Nucleus accumbens (tissue), 56 donors: ENCODE measurements around the gene EIF6.
"Not testable (repeated sequence)": the region's sequence is repeated elsewhere in the genome, so short reads cannot be mapped to it uniquely, and the experiment has no call there.

Experiments used
- DNase-seq, 56 donors: peaks; one replicate each; lab custom pipeline; 2025; lab: John Stamatoyannopoulos, UW

EIF6 gene

DNA sequence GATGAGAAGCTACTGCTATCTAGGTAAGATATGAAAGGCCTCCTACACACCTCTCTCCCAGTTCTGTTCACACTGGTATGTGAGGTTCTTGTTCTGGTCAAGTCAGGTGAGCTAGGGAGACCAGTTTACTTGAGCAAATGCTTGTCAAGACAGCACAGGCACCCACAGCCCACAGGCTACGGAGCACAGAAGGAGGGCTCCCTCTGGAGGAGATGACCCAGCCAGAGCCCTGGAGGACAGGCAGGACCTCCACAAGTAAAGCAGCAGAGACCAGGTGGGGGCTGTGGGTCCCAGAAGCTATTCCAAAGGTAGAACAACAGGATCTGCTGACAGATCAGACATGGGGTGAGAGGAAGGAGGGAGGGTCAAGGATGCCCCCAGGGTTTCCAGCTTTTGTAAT, 19.8 kb downstream of the EIF6 start:
- no peak for DNase-seq

DNA sequence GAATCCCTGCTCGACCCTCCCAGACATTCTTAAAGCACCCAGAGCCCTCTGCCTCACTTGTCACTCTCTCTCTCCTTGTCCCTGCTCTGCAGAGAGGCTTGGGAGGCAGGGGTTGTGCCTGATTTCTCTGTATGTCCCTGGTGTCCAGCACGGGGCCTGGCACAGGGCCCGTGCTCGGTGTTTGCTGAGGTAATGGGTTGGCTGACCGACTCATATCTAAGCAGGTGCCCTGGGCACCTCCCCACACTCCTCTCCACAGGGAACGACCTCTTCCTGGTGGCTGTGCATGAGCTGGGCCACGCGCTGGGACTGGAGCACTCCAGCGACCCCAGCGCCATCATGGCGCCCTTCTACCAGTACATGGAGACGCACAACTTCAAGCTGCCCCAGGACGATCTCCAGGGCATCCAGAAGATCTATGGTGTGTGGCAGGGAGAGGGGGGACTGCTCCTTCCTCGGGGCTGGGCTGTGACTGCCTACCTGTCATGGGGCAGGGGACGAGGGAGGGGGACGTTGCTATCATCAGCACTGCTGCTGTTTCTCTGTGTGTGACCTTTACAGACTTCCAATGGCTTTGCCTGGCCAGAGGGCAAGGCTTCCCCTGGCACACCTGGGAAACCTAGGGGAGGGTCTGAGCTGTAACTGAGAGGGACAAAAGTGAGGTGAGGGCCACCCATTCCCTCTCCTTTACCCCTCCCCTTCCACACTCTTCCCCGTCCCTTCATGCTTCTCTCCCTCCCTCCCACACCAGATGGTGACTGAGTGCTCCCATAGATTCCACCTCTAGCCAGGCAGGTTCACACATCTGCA, 20.8 kb downstream of the EIF6 start:
- DNase-seq, result no peak

DNA sequence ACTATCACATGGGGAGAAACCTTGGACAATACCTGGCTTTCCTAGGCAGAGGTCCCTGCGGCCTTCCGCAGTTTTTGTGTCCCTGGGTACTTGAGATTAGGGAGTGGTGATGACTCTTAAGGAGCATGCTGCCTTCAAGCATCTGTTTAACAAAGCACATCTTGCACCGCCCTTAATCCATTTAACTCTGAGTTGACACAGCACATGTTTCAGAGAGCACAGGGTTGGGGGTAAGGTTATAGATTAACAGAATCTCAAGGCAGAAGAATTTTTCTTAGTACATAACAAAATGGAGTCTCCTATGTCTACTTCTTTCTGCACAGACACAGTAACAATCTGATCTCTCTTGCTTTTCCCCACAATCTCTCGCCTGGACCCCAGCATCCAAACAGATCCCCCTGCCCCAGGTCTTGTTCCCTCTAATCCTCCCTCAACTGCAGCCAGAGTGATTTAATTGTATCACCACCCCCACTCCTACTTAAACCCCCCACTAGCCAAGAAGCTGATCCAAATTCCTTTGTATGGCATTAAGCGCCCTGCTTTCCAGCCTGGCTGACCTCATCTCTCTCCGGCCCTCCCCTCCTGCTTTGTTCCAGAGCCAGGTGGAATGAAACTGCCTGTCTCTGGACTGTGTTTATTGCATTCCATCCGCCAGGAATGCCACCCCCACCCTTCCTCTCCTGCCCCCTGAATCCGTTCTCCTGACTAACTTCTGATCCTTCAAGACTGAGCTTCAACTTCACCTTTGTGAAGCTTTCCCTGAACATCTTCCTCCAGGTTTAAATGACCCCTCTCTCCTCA, 21.6 kb downstream of the EIF6 start:
- DNase-seq, result not testable (repeated sequence)

DNA sequence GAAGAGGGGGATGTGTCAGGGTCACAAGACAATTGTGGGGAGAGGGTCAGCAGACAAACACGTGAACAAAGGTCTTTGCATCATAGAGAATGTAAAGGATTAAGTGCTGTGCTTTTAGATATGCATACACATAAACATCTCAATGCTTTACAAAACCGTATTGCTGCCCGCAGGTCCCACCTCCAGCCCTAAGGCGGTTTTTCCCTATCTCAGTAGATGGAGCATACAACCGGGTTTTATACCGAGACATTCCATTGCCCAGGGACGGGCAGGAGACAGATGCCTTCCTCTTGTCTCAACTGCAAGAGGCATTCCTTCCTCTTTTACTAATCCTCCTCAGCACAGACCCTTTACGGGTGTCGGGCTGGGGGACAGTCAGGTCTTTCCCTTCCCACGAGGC, 22.3 kb downstream of the EIF6 start:
- not testable (repeated sequence) for DNase-seq

DNA sequence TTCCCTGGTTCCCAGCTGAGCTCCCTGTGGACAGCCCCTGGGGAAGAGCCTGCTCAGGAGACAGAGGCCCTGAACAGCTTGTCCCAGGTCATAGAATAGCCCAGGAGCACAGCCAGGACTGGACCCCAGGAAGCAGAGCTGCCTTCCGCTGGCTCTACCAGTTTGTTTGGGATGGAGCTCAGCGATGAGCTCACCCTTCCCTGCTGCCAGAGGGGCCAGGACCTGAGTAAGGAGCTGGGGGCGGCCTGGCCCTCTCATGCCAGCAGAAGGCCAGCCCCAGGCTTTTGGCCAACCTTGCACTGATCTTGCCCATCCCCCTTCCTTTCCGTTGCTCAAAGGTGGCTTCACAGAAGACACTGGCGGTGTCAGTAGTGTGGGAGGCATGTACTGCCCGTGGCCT, 24.1 kb downstream of the EIF6 start:
- DNase-seq, result no peak

DNA sequence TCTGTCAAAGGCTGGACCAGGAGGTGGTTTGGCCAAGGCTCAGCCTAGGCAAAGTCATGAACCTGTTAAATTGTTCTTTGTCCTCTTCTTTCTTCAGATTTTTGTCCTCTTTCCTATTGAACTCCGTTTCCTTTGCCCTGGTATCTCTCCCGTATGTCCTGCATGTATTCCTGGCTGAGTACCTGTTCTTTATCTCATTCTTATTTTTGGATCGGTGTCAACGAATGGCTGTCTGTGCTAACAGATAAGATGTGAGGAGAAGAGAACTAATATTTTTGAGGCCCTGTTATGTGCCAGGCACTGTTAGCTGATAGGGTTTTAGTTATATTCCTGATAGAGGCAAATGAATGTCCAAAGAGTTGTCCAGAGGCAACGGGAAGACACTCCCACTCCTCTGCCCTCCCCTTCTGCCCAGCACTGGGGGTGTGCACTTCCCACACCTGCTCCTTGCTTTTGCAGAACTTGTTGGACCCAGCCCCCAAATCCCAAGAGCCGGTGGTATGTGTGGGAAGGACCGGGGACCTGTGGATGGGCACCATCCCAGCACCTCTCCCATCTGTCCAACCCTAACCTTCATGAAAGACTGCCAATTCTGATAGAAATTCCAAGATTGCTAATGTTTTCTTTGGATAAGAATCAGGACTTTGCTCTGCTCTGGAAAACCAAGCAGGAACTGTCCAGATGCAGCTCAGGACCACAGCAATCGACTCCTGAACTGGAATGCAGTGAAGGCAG, 27.2 kb downstream of the EIF6 start:
- no peak for DNase-seq

DNA sequence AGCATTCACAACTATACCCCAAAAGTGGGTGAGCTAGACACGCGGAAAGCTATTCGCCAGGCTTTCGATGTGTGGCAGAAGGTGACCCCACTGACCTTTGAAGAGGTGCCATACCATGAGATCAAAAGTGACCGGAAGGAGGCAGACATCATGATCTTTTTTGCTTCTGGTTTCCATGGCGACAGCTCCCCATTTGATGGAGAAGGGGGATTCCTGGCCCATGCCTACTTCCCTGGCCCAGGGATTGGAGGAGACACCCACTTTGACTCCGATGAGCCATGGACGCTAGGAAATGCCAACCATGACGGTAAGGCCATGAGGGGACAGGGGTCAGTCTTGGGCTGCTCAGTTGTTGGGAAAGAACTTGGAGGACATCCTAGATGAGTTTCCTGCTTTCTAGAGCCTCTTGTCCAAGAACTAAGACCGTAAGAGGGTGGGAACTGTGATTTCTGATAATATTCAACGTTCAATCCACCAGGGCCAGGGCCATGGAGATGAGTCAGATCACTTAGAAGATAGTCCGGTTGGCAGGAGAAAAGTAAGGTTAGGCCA, 30.0 kb downstream of the EIF6 start:
- DNase-seq, result no peak

DNA sequence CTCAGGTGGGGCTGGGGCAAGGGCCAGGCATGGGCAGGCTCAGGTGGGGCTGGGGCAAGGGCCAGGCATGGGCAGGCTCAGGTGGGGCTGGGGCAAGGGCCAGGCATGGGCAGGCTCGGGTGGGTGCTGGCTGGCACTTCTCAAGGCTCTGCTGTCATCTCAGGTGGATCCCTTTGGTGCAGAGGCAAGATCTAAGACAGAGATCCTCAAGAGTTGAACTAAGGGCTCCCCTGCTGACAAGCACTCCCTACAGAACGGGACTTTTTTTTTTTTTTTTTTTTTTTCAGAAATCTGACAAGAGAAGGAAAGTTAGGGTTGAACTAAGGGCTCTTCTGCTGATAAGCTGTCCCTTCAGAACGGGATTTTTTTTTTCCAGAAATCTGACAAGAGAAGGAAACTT, 31.6 kb downstream of the EIF6 start:
- no peak for DNase-seq

DNA sequence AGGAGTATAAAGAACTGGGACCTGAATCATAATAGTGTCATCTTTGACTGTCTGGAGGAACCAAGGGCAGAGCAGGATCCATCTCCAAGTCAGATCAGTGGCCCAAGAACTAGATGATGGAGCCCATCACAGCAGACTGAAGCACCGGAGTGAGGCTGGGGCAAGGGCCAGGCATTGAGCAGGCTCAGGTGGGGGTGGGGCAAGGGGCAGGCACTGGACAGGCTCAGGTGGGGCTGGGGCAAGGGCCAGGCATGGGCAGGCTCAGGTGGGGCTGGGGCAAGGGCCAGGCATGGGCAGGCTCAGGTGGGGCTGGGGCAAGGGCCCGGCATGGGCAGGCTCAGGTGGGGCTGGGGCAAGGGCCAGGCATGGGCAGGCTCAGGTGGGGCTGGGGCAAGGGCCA, 32.0 kb downstream of the EIF6 start:
- not testable (repeated sequence) for DNase-seq

DNA sequence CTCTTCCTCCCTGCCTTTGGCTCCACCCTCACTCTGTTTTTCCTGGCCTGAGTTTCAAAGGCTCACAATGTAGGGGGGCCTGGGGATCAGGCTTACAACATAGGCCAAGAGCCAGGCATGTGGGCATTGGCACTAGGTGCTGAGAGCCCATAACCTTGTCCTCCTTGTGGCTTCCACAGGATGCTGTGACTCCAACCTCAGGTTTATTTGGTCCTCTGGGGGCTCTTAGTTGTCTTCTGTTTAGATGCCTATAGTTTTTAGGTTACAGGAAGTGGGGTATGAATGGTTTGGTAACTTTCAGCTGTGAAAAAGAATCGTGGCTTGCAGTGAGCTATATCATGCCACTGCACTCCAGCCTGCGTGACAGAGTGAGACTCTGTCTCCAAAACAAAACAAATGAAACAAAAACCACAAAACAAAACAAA, 32.5 kb downstream of the EIF6 start:
- DNase-seq, result no peak

DNA sequence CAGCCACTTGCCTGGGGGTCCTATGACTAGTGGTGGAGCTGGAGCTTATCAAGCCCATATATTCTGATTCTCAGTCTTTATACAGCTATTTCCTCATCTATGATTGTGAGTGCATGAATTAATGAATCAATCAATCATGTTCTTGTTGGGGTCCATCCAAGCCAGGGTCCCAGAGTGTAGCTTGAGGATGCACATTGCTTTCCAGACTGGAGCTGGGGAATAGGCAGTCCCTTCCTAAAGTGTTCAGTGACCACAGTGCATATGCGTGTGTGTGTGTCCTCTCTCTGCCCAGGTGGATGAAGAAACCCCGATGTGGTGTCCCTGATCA, 33.0 kb downstream of the EIF6 start:
- DNase-seq, result no peak

DNA sequence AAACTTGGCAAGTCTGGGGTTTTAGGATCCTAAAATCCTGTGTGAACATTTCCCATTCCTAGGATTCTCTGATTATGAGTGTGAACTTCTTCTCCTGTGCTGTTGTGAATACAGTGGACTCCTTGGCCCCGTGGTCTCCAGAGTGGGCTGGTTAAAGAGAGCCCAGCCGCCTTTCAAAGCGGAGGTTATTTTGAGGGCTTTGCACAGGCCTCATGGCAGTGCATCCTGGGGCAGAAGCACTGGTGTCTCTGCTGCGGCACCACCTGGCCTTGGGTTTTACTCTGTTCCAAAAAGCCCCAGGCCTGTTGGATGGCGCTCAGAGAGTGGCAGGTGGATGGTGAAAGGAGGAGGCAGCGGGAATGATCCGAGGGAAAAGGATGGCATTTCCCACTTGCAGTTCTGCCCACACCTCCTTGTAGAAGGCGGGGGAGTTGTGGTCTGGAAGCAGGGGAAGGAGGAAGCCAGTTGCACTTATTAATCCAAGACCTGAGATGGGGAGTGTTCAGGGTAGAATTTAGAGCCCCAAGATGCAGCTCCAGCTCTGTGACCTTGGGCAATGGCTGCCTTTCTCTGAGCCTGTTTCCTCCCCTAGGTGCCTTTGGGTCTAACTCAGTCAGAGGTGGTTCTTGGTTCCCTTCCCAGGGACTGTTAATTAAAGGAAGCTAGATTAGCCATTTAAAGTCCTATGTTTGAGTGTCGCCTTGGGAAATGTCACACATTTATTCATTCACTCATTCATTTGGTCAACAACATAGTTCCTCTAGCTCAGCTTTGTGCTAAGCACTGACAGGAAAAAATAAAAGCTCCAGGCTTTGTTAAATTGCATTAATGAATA, 35.7 kb downstream of the EIF6 start:
- no peak for DNase-seq

DNA sequence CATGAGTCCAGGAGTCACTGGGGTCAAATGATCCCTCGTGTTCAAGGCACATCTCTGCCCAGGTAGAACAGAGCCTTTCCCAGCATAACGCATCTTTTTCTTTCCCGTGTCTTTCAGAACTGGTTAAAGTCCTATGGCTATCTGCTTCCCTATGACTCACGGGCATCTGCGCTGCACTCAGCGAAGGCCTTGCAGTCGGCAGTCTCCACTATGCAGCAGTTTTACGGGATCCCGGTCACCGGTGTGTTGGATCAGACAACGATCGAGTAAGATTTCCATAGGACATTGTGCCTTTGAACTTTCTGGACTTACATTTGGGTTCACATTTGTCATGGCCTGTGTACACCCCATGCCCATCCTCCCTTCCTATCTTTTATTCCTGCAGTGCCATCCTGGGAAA, 37.8 kb downstream of the EIF6 start:
- no peak for DNase-seq

DNA sequence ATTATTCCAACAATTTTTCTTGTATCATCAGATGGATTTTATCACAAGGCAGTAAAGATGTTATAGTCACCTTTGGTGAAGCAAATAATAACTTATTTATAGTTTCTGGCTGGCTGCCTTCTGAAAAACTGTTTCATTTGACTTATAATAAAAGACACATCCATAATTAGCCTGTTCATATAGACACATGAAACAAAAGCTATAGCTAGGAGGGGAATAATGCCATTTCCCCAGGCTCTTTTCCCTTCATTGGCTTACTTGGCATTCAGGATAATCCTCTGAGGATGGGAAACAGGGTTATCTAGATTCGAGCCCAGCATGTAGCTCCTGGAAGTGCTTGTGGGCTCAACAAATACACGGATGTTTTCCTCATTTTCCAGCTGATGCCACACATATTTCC, 40.6 kb downstream of the EIF6 start:
- no peak for DNase-seq

DNA sequence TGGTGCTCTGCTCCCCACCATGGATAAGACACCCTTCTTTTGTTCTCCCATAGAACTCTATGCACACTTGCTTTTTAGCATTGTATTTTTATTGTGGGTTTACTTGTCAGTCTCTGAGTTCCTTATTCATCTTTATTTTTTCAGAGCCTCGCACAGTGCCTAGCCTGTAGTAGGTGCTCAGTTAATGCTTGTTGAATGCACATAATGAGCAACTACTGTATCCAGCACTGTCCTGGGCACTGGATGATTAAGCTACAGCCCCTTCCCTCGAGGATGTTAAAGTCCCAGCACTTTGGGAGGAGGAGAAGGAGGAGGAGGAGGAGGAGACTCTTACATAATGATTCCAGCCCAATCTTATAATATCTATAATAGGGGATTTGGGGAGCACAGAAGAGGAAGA, 41.3 kb downstream of the EIF6 start:
- DNase-seq, result no peak

DNA sequence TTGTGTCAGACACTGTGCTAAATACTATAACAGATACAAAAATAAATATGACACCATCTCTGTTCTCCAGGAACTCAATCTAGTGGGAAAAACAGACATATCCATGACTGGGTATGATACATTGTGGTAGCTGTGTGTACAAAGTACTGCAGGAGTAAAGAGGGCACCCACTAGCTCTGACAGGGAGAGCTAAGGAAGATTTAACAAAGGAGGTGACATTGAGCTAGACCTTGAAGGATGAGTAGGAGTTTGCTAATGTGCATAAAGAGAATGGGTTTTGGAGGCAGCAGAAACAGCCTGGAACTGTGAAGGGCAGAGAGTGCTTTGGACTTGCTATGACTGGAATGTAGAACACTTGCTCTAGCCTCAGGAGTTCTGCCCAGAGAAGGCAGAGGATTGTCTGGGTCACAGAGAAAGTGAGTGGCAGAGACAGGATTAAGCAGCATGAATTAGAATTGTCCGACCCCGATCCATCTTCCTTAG, 43.7 kb downstream of the EIF6 start:
- DNase-seq, result no peak

DNA sequence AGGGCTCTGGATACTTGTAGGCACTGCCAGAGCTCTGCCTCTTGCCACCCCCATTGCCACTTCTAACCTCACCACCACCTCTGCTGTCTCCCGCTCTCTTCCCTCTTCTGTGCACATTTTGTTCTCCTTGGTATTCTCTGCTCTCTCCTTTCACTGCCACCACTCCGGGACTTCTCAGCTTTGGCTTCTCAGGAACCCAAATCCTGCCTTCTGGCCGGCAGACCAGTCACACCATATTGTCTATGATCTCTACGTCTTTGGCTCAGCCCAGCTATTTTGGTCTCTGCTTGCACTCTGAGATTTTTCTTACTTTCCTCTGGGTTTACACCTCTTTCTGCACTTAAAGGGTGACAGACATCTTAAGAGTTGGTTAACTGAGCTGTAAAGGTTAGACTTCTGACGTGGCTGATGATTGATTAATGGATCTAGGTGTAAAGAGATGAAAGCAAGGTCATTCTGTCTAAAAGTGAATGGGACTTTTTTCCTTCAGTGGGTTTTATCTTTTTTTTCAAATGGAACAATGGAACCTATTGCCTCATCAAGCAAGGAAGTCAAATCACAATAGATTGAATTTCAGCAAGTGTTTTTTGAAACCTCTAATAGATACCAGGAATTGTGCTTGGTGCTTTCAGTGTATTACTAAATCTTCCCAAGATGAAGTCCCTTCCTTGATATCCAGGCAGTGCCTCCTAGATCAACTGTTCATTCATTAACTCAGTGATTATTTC, 44.3 kb downstream of the EIF6 start:
- no peak for DNase-seq

DNA sequence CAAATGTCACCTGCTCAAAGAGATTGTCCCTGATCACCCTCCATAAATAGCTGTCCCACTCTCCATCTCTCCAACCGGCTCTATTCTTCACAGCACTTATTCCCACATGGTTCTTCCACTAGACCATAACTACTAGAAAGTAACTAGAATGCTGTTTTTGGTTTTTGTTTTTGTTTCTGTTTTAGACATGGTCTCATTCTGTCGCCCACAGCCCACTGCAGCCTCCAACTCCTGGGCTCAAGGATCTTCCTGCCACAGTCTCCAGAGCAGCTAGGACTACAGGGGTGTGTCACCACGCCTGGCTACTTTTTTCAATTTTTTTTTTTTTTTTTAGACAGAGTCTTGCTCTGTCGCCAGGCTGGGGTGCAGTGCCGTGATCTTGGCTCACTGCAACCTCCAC, 45.8 kb downstream of the EIF6 start:
- no peak for DNase-seq

DNA sequence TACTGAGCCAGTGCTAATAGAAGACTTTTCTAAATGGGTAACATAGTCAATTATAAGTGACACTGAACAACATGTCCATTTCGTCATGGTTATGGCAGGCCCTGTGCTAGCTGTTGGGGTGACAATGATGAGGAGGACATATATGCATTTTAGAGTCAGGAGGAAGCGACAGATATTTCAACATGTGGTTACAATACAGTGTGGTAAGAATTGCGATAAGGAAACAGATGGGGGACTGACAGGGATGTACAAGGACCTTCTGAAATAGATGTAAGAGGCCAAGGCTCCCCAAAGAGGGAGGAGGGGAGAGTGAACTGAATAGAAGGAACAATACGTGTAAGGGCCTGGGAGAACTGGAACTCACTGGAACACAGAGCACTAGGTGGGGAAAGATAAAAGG, 46.4 kb downstream of the EIF6 start:
- no peak for DNase-seq
